Liver (tissue), 9 donors: ENCODE data around the gene KLHDC2. TPM values are rescaled to one million over a fixed set of nuclear protein-coding genes. Genes with fewer than 3 reads are reported as not detected.
"Not testable (repeated sequence)": the region's sequence is repeated elsewhere in the genome, so short reads cannot be mapped to it uniquely, and the experiment has no call there.

ENCODE experiments used
- DNase-seq: peaks from one replicate; pipeline ENCODE4 v3.0.0-alpha.2; 2017; ENCODE audit warnings: low spot score
- H3K27ac ChIP-seq, 2 donors: one replicate each; pipeline ENCODE4 v1.7.0; 2013; ENCODE audit warnings: inconsistent platforms in 2 of 2, low read length in 2 of 2, control low read depth in 1 of 2, low read depth in 1 of 2, mild to moderate bottlenecking in 1 of 2
- H3K27me3 ChIP-seq, 4 donors: one replicate each; pipeline versions ENCODE4 v1.6.1 to v1.7.0; 2013; ENCODE audit warnings: low read length in 3 of 4, inconsistent platforms in 1 of 4, mild to moderate bottlenecking in 1 of 4, moderate library complexity in 1 of 4; ENCODE audit not compliant: control insufficient read depth in 4 of 4, insufficient read depth in 4 of 4
- H3K36me3 ChIP-seq, 4 donors: one replicate each; pipeline versions ENCODE4 v1.6.1 to v1.7.0; 2013; ENCODE audit warnings: low read length in 3 of 4, mild to moderate bottlenecking in 3 of 4, low read depth in 1 of 4, moderate library complexity in 1 of 4; ENCODE audit not compliant: control insufficient read depth in 4 of 4, insufficient read depth in 3 of 4
- H3K4me1 ChIP-seq, 4 donors: one replicate each; pipeline versions ENCODE4 v1.6.1 to v1.7.0; 2013; ENCODE audit warnings: low read length in 3 of 4, mild to moderate bottlenecking in 3 of 4, moderate library complexity in 1 of 4; ENCODE audit not compliant: control insufficient read depth in 4 of 4, insufficient read depth in 4 of 4
- H3K4me3 ChIP-seq, 3 donors: one replicate each; pipeline versions ENCODE4 v1.6.1 to v1.7.0; 2013; ENCODE audit warnings: low read length in 3 of 3, control low read depth in 1 of 3, low read depth in 1 of 3, mild to moderate bottlenecking in 1 of 3
- H3K9ac ChIP-seq, 2 donors: one replicate each; pipeline ENCODE4 v1.7.0; 2013; ENCODE audit warnings: low read length in 2 of 2, mild to moderate bottlenecking in 2 of 2, moderate library complexity in 2 of 2, control low read depth in 1 of 2, low read depth in 1 of 2
- H3K9me3 ChIP-seq, 4 donors: one replicate each; pipeline versions ENCODE4 v1.6.1 to v1.7.0; 2013; ENCODE audit warnings: low read length in 3 of 4; ENCODE audit not compliant: control insufficient read depth in 4 of 4
- ATF3 ChIP-seq: IDR thresholded peaks from 2 replicates; pipeline ENCODE4 v1.6.1; 2016; ENCODE audit warnings: antibody characterized with exemption
- CTCF ChIP-seq: fragments of 150-350 bp; IDR thresholded peaks from 2 replicates; pipeline ENCODE4 v1.5.1; 2017; ENCODE audit warnings: improper control_type of control experiment, low read depth, low read length; ENCODE audit not compliant: missing input control
- EGR1 ChIP-seq, 2 donors: IDR thresholded peaks; 2 replicates each; pipeline ENCODE4 v1.6.1; 2016 to 2018; ENCODE audit warnings: antibody characterized with exemption in 2 of 2, low read depth in 2 of 2
- FOXA1 ChIP-seq: IDR thresholded peaks from 2 replicates; pipeline ENCODE4 v1.6.1; 2016; ENCODE audit warnings: antibody characterized with exemption
- FOXA2 ChIP-seq: IDR thresholded peaks from 2 replicates; pipeline ENCODE4 v1.6.1; 2016; ENCODE audit warnings: antibody characterized with exemption
- GABPA ChIP-seq, 2 donors: IDR thresholded peaks in 1 of 2; conservative IDR thresholded peaks in 1 of 2; 2 replicates each; pipeline ENCODE4 v1.6.1; 2016; ENCODE audit warnings: antibody characterized with exemption in 2 of 2, mild to moderate bottlenecking in 1 of 2, moderate library complexity in 1 of 2
- HNF4A ChIP-seq, 2 donors: conservative IDR thresholded peaks; 2 replicates each; pipeline ENCODE4 v1.6.1; 2016; ENCODE audit warnings: antibody characterized with exemption in 2 of 2, mild to moderate bottlenecking in 2 of 2
- HNF4G ChIP-seq: IDR thresholded peaks from 2 replicates; pipeline ENCODE4 v1.6.1; 2016; ENCODE audit warnings: antibody characterized with exemption
- JUND ChIP-seq, 2 donors: IDR thresholded peaks; 2 replicates each; pipeline ENCODE4 v1.6.1; 2016; ENCODE audit warnings: antibody characterized with exemption in 2 of 2
- MAX ChIP-seq: IDR thresholded peaks from 2 replicates; pipeline ENCODE4 v1.6.1; 2016; ENCODE audit warnings: antibody characterized with exemption
- NR2F2 ChIP-seq: IDR thresholded peaks from 2 replicates; pipeline ENCODE4 v1.6.1; 2016; ENCODE audit warnings: antibody characterized with exemption
- RAD21 ChIP-seq, 2 donors: IDR thresholded peaks; 2 replicates each; pipeline ENCODE4 v1.6.1; 2016; ENCODE audit warnings: antibody characterized with exemption in 2 of 2, mild to moderate bottlenecking in 2 of 2
- REST ChIP-seq: IDR thresholded peaks from 2 replicates; pipeline ENCODE4 v1.6.1; 2016; ENCODE audit warnings: antibody characterized with exemption, mild to moderate bottlenecking
- RXRA ChIP-seq, 2 donors: IDR thresholded peaks; 2 replicates each; pipeline ENCODE4 v1.6.1; 2017 to 2018; ENCODE audit warnings: antibody characterized with exemption in 2 of 2, mild to moderate bottlenecking in 1 of 2
- SP1 ChIP-seq: IDR thresholded peaks from 2 replicates; pipeline ENCODE4 v1.6.1; 2018; ENCODE audit warnings: antibody characterized with exemption, mild to moderate bottlenecking
- TAF1 ChIP-seq: conservative IDR thresholded peaks from 2 replicates; pipeline ENCODE4 v1.6.1; 2016; ENCODE audit warnings: antibody characterized with exemption, mild to moderate bottlenecking
- YY1 ChIP-seq: IDR thresholded peaks from 2 replicates; pipeline ENCODE4 v1.6.1; 2016; ENCODE audit warnings: antibody characterized with exemption, mild to moderate bottlenecking
- ZBTB33 ChIP-seq: IDR thresholded peaks from 2 replicates; pipeline ENCODE4 v1.6.1; 2016; ENCODE audit warnings: antibody characterized with exemption
- WGBS: extraction: QIAGEN DNeasy Blood & Tissue Kit; methylation state at CpG from one replicate; pipeline ENCODE4 v1.1.7; 2013; 5-methylcytosine and 5-hydroxymethylcytosine counted together
- polyA plus RNA-seq, 2 donors: library from polyadenylated mRNA; stranded (reverse) in 1 of 2; unstranded in 1 of 2; fragments of 200-250 nt in 1 of 2; fragments of >200 nt in 1 of 2; fragmentation: Nextera tagmentation in 1 of 2; extraction: Ambion mirVana in 1 of 2; gene quantifications; one replicate each; pipeline versions ENCODE4 v1.2.1 to v1.2.3, GENCODE V29; 2013 to 2015
- total RNA-seq, 2 donors: library from RNA; depleted of rRNA; stranded (reverse); fragments of >200 nt; gene quantifications; one replicate each; pipeline ENCODE4 v1.2.3, GENCODE V29; 2014
- donor health status: healthy.
- donor health status: healthy.
- donor health status: healthy.
- donor health status: healthy.
- donor health status: healthy.

KLHDC2 gene
- total and polyA plus RNA-seq, 4 donors, result 41.1 to 99.0 (median 89.0) TPM

GRCh38 chr14:49732896-49733295 lies 35.1 kb upstream of the KLHDC2 start:
- no peaks in the 10 kb centered on the region for H3K9me3 ChIP-seq
- WGBS, result 96% methylated on average over 3 of the region's 3 CpGs
- no peak overlapping the region for H3K9ac ChIP-seq
- no peaks in the 10 kb centered on the region for H3K4me1 ChIP-seq
- no peak for DNase-seq
- H3K27me3 ChIP-seq, result no peaks in the 10 kb centered on the region
- no peak for TF ChIP-seq CTCF
- TF ChIP-seq HNF4G, result no peak
- no peak for TF ChIP-seq ATF3
- TF ChIP-seq ZBTB33, result no peak
- TF ChIP-seq SP1, result no peak
- no peak for TF ChIP-seq FOXA2
- TF ChIP-seq MAX, result no peak
- TF ChIP-seq NR2F2, result no peak
- no peak for TF ChIP-seq EGR1 (IDR thresholded peaks at IDR 0.05; ENCODE audit: low read depth in 2 of 2)
- TF ChIP-seq GABPA (IDR thresholded peaks at IDR 0.05 in 1 of 2, conservative IDR thresholded peaks at IDR 0.05 in 1 of 2), result no peak
- TF ChIP-seq RXRA (IDR thresholded peaks at IDR 0.05), result no peak
- TF ChIP-seq TAF1, result no peak
- TF ChIP-seq REST, result no peak
- no peak for TF ChIP-seq FOXA1
- TF ChIP-seq YY1, result no peak
- no peak for TF ChIP-seq JUND (IDR thresholded peaks at IDR 0.05)
- no peak for TF ChIP-seq HNF4A (conservative IDR thresholded peaks at IDR 0.05)
- no peak for TF ChIP-seq RAD21 (IDR thresholded peaks at IDR 0.05)
- no peak overlapping the region for H3K27ac ChIP-seq
- peaks cover 0 to 7% (median 2%) of the 10 kb centered on the region in 4 donors for H3K36me3 ChIP-seq
- H3K4me3 ChIP-seq, result no peak overlapping the region

- Histone ChIP-seq H3K4me3 (no peak overlapping the region), H3K27me3 (no peaks in the 10 kb centered on the region), H3K9ac (no peak overlapping the region), H3K4me1 (no peaks in the 10 kb centered on the region), H3K9me3 (no peaks in the 10 kb centered on the region), H3K36me3 (peaks cover 0 to 7% (median 2%) of the 10 kb centered on the region in 4 donors), H3K27ac (no peak overlapping the region)
- no peak for TF ChIP-seq RAD21 (IDR thresholded peaks at IDR 0.05)
- no peak for DNase-seq
Observed at GRCh38 chr14:49733836-49734235, 34.1 kb upstream of the KLHDC2 start.

- WGBS, result 88% methylated on average over 4 of the region's 4 CpGs
- not testable (repeated sequence) for DNase-seq, H3K9me3 ChIP-seq, H3K27ac ChIP-seq, H3K27me3 ChIP-seq, H3K4me1 ChIP-seq, H3K4me3 ChIP-seq, H3K9ac ChIP-seq, H3K36me3 ChIP-seq
Observed at GRCh38 chr14:49735669-49736068, 32.3 kb upstream of the KLHDC2 start.
